NAMALWA (cell line): ENCODE results near the gene CSTPP1.
"Not testable (repeated sequence)": the region's sequence is repeated elsewhere in the genome, so short reads cannot be mapped to it uniquely, and the experiment has no call there.

ENCODE experiments used
- DNase-seq: peaks from one replicate; pipeline ENCODE4 v3.0.0-alpha.2; 2015; ENCODE audit warnings: low spot score

The CSTPP1 gene

DNA sequence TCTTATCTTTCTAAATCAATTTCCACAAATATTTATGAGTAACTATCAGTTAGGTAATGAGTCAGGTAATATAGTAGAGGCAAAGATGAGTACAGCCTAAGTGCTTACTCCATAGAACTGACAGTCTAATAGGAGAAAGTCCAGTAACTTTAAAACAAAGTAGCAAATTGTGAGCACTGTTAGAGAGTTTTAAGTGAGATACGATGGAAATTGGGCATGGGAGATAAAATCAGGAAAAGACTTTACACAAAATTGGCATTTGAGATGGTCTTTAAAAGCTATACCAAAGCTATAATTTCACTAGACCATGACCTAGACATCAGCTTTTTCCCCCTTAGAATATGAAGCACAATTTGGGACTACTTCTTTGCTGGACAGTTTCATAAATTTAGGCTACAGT, 113.7 kb downstream of the CSTPP1 start:
- no peak for DNase-seq

DNA sequence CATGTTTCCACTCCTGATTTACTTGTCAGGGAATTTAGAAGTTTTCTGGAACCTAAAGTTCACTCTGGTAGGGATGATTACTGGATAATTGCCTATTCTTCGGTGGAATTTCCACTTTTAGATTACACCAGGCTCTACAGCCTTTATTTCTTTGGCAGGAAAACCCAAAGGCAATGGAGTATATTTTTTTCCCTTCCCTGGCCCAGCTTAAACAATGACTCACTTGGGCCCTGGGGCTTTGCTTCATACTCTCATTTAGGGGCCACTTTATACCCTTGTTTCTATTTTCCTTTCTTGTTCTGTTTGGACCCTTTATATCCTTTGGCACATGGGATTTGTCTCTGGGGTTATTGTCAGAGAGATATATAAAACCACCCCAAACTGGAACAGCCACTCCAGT, 114.7 kb downstream of the CSTPP1 start:
- no peak for DNase-seq

DNA sequence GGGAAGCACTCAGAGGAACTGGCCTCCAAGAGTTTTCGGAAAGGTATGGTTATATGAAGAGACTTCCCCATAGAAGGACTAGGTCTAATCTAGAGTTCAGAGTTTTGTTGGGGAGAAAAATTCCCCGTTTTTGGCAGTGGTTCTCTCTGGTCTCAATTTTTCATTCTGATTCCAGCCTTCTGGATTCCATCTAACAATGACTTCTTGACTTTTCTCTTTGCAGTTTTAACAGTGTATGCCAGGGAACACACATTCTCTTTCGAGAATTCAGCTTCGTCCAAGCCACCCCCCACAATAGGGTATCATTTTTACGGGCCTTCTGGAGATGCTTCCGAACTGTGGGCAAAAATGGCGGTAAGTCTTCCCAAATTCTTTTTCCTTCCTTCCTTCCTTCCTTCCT, 115.6 kb downstream of the CSTPP1 start:
- no peak for DNase-seq

DNA sequence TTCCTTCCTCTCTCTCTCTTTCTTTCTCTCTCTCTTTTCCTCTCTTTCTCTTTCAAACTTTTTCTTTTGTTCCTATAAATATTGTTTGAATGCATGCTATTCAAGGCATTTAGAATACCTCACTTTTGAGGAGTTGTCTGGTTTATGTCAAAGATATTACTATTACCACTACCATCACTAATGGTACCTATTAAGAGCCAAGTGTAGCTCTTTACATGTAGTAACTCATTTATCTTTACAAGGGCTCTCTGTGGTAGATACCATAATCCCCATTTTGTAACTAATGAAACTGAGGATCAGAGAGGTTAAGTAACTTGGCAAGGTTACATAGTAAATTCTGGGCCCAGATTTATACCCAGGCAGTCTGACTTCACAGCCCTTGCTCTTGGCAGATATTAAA, 116.0 kb downstream of the CSTPP1 start:
- no peak for DNase-seq

DNA sequence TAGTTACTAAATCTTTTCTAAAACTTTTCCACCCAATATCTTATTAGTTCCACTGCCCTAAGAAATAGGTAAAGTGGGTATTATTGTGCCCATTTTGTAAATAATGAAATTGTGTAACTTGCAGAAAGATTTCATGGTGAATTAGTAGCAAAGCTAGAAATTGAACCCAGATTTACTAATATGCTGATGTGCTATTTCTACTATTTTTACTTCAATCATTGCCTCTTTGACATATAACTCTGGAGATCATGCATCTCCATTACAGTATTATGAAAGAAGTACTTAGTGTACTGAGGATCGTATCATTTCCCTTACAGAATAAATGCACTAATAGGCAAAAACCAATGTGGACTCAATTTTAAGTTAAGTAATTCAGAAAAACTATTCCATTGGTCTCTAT, 119.0 kb downstream of the CSTPP1 start:
- no peak for DNase-seq

DNA sequence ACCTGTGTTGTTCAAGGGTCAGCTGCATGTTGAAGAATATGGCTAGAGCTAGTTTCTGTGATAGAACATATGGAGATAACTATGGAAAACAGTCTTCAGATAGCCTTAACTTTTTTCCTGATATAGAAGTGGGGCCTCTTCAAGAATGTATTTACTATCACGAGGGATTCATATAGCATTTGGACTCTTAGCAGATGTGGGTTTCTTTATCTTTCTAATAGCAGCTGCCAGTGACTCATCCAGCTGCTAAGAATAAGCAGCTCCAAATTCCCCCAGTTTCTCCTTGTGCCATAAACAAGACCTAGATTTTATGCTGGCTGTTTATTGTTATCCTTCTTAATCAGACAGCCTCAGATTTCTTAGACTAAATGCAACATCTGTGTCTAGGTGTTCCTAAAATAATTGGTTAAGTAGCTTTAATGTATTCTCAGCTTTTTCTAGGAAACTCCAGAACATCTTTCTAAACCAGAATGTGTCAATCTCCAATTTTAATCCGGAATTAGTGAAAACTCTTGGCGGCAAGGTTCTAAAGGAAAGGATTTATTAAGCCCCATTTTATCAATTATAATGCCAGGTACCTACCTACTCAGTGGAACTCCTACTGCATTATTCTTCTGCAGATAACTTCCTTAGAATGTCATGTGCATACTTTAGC, 119.8 kb downstream of the CSTPP1 start:
- DNase-seq = no peak

DNA sequence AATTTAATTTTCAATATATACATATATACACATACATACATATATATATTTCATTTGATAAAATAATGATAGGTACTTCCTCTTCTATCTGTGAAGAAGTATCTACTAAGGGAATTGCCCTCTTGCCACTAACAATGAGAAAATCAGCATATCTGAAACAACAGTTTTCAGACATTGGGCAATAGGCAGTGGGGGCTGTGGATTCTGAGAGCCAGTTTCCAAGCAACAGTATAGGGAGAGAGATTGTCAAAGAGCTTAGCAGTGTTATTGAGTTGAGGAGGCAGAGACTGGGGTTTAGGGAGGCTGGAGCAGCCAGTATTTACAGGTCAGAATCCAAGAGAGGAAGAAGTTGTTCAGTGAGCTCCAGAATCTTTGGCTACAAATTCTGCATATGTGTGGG, 120.8 kb downstream of the CSTPP1 start:
- DNase-seq = no peak

DNA sequence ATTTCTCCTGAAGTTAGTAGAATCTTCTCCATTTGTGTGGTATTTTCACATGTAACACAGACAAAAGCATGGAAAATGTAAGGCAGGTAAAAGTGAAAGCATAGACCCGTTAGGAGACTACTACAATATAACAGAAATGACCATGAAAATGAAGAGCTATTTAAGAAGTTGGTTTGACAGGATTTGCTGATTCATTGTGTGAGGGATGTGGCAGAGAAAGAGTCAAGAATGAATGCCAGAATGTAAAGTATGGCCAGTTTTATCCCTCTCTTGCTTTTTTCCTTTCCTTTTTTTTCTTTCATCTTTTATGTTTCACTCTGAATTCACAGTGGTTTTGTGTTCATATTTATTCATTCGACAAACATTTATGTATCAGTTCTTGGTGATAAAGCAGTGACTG, 124.2 kb downstream of the CSTPP1 start:
- no peak for DNase-seq

DNA sequence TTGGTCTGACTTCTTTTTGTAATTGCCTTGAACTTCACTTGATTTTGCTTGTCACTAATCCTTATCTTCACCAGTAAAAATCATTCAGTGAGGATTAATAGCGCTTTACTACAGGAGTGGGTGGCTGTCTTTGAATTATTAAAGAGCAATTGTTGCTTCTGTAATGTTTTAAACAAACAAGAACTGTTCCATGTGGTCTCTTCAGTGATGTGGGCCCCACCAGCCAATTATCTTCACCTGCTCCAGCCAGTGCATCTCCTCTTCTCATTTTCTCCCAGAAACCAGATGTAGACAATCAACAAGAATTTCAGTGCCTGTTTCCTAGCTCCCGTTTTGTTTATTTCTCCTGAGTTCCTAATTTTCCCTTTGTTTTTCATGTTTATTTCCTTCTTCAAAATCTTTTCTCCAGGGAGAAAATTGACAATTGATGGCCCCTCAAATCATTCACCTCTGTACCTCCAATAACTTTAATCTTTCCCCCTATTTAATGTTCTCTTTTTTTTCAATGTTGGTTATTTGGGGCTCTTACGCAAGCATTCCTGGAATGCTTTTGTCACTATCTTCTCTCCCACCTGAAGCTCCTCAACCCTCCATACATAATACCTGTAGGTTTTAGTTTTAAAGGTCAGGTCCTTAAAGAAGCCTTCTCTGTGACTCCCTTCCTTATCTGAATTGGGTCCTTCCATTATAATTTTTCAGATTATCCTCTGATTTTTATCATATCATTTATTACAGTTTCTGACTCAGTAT, 125.0 kb downstream of the CSTPP1 start:
- DNase-seq = no peak

DNA sequence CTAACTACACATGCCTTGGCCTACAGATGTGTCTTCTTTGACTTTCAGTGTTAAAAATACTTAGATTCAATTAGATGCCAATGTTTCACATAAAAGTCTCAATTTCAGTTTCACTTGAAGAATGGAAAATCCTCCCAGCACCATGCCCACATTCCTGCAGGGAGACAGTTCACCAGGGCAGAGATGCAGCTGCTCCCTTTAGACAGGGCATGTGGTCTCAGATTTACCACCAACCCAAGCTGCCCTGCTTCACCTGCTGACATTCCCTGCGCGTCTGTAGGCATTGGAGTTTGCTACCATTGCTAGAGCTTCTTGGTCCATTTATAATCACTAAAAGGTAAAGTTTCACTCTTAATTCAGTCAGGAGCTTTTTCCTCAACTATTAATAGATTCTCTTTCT, 126.2 kb downstream of the CSTPP1 start:
- no peak for DNase-seq

DNA sequence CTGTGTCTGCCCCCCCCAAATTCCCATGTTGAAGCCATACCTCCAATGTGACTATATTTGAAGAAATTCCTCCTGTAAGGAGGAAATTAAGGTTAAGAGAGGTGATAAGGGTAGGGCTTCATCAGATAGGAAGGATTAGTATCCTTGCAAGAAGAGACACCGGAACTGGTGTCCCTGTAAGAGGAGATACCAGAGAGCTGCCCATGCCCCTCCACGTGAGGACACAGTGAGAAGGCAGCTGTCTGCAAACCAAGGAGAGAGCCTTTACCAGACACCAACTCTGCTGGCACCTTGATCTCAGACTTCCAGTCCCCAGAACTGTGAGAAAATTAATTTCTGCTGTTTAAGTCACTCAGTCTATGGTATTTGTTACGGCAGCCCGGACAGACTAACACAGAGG, 130.8 kb downstream of the CSTPP1 start:
- DNase-seq = no peak

DNA sequence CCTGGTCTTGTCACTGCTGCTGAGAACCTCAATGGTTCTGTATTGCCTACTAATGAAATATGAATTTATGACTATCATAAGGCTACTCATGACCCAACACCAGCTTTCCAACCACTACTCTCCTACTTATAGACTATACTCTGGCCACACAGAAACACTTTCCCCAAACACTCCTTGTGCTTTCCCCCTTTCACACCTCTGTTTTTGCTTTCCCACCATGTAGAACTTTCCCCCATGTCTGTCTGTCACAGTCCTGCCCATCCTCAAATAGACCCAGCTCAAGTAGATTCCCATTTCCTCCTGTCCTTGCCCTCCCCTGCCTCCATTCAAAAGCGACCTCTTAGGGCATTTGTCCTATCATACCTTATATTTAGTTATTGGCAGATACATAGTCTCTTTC, 134.2 kb downstream of the CSTPP1 start:
- DNase-seq = no peak

DNA sequence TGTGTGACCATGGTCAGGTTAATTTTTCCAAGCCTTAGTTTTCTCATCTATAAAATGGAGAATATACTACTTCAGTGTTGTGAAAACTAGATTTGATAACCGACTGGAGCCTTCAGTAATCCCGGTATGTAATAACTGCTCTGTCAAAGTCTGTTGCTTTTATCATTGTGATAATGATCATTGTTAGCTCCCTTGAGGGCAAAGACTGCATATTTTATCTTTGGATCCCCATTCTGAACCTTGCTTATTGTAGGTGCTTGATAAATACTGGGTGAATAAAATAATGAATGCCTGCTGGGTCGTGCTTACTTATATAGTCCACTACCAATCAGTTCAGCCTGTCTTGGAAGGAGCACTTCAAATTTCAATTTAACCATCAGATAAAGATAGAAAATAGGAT, 134.8 kb downstream of the CSTPP1 start:
- DNase-seq = no peak

DNA sequence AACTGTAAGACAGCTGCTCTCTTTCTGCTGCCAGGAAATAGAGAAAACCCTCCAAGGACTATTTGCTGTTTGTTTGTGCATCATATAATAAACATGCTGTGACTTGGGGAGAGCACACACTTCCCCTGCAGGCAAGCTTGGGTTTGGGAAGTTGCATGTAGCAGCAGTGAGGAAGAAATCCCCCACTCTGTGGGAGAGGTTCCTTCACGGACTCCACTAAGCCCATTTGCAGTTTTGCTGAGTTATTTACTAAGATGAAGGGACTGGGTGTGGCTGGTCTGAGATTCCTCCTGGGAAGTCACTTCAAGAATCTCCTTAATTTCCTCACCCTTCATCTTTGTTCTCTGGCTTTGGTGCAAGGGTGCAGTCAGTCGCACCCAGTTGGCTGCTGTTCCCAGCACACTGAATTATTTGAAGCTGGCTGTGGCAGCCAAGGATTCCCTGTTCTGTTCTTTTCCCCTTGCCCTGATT, 135.3 kb downstream of the CSTPP1 start:
- no peak for DNase-seq

DNA sequence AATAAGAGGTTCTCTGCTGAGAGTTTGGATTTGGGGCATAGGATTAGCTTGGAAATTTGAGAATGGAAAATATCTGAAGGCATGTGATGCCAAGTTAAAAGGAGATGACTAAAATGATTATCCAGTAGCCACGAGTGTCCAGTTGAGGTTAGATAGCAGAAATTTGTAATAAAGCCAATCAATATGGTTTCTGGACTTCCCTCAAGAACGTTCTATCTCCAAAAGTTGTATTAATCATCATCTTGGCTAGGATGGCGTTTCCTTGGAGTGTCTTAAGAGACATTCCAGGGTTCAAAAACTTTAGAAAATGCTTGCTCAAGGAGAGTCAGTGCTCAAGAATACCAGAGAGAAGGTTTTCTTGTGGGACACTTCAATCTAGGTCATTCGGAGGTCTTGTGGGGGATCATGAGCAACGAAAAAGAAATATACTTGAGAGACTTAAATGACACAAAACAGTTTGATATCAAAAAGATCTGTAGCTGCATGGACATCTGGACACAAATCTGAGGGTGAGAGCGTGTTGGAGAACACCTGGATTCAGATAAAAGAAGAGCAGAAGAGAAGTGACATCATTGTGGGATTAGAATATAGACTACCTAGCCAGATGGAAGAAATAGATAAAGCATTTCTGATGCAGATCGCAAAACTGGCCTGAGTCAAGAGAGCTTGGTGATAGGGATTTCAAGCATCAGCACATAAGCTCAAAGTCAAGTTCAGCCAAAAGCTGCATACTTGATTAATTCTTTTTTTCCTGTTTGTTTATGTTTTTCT, 142.4 kb downstream of the CSTPP1 start:
- DNase-seq = no peak

DNA sequence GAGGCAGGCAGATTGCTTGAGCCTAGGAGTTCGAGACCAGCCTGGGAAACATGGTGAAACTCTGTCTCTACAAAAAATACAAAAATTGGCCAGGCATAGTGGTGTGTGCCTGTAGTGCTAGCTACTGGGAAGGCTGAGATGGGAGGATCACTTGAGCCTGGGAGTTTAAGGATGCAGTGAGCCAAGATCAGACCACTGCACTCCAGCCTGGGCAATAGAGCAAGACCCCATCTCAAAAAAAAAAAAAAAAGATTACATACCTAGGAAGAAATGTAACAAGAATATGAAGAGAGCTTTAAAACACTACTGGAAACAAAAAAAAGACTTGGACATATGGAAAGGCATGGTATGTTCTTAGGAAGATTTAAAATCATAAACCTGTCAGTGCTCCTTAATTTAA, 144.2 kb downstream of the CSTPP1 start:
- DNase-seq = not testable (repeated sequence)

DNA sequence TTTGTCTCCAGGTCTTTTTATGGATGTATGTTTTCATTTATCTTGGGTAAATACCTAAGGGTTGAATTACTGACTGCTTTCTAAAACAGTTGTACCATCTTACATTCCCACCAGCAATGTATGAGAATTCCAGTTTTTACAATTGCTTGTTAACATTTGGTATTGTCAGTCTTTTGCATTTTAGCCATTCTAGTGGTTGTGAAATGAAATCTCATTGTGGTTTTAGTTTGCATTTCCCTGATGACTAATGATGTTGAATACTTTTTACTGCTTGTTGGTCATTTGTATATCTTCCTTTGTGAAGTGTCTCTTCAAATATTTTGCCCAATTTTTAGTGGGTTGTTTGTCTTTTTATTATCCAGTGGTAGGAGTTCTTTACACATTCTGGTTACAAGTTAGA, 147.4 kb downstream of the CSTPP1 start:
- DNase-seq = no peak

DNA sequence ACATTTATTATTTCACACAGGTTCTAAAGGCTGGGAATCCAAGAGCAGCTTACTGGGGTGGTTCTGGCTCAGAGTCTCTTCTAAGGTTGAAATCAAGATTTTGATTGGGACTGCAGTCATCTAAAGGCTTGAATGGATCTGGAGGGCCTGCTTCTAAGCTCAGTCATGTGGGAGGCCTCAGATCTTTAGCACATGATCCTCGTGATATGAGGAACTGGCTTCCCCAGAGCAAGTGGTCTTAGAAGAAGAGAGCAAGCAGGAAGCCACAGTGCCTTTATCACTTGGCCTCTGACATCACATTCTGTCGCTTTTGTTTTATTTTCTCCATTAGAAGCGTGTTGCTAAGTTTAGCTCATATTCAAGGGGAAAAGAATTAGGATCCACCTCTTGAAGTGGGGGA, 151.2 kb downstream of the CSTPP1 start:
- peak; percentile 7 for DNase-seq

DNA sequence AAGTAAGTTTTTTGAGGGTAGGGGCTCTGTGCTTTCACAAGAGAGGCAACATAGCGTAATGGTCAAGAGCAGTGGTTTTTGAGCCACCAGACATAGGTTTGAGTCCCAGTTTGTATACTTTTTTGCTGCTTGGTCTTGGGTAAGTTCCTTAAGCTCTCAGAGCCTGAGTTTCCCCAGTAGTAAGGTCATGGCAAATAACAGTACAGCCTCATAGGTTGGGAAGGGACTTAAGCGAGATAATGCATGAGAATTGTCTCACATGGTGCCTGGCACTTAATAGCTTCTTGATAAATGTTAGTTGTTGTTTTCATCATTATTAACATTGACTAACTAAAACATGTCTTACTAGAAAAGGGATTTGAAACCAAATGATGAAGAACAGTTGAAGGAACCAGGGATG, 157.0 kb downstream of the CSTPP1 start:
- no peak for DNase-seq

DNA sequence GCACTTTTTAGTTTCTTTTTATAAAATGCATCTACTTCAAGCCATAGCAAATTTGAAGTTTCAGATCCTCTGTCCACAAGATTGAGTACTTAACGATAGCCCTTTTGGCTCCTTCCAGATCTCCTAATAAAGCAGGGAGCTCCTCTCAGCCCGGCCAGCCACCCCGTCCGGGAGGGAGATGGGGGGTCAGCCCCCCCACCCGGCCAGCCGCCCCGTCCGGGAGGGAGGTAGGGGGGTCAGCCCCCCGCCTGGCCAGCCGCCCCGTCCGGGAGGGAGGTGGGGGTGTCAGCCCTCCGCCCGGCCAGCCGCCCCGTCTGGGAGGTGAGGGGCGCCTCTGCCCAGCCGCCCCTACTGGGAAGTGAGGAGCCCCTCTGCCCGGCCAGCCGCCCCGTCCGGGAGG, 160.3 kb downstream of the CSTPP1 start:
- not testable (repeated sequence) for DNase-seq

DNA sequence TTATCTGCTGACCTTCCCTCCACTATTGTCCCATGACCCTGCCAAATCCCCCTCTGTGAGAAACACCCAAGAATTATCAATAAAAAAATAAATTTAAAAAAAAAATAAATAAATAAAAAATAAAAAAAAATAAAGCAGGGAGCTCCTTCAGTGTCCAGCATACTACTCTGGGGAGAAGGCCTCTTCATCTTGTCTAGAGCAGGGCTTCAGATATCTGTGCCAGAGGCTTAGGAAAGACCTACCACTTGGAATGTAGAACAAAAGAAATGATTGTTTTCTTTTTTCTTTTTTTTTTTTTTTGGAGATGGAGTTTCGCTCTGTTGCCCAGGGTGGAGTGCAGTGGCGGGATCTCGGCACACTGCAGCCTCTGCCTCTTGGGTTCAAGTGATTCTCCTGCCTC, 161.7 kb downstream of the CSTPP1 start:
- not testable (repeated sequence) for DNase-seq

DNA sequence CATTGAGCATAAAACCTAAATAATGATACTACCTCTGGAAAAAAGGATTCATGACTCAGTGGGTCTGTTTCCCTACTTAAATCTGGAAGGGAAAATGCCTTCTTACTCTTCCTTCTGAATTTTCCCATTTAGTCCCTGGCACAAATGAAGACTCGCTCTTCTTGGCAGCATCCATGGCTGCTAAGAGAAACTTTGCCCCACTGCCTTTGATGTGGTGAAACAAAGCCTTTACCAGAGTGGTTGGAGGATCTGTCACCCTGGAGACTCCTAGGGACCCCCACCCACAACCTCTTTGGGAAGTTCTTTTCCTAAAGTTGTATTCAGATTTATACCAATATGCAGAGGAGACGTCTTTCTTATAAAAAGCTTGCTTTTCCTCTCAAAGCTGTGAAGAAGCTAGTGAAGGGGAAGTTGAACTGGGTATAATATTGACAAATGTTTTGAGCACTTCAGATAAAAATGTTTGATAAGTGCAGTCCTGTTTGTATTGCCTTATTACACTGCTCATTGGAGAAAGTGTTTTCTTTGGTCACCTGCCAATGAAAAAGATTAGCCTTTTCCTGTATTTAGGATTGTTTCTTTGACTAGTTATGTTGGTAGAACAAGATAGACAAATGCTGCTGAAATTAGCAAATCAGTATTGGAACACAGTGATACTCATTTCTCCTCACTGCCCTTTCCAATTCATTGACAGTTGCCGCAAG, 162.8 kb downstream of the CSTPP1 start:
- DNase-seq = no peak

DNA sequence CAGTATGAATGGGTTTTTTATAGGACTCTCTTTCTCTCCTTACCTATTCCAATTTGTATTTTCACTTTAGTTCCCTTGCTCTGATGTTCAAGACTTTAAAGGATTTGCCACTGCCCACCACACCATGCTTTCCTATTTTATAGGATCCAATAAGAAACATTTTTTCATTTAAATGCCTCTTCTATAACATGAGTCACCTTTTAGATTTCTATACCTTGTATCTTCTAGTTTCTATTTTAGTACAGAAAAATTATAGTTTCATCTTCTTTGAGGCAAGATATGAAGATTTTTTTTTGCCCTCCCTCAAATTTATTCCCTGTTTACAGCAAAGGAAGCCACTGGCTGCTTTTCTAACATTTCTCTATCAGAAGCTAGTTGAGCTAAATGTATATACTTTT, 163.4 kb downstream of the CSTPP1 start:
- DNase-seq = no peak
